ENCODE results near the gene CGNL1.

DNA sequence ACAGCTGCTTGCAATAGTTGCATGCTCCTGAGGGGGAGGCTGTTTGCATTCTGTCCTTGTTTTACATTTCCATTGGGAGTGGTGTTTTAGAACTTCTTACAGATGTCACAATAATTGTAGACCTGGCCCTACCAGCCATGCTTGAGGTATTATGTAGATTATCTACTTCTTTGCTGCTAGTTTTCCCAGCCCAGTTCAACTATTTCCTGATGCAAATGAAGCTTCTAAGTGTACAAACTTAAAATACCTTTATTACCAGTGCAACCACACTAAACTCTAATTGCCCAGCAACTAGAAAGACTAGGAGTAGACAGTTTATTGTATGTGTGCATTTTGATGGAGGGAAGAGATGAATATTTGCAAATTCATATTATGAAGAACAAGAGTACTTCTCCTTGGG is 110.5 kb downstream of the CGNL1 start:
- TF ChIP-seq CTCF (IDR thresholded peaks at IDR 0.05) (no peak), POLR2A (IDR thresholded peaks at IDR 0.05) (no peak)
